ENCODE measurements around the gene SPACDR. TPM values are rescaled to one million over a fixed set of nuclear protein-coding genes. Genes with fewer than 3 reads are reported as not detected.

The SPACDR gene
- total RNA-seq, 4 donors from 2014 or later = 0.68 TPM; not detected in 3

DNA sequence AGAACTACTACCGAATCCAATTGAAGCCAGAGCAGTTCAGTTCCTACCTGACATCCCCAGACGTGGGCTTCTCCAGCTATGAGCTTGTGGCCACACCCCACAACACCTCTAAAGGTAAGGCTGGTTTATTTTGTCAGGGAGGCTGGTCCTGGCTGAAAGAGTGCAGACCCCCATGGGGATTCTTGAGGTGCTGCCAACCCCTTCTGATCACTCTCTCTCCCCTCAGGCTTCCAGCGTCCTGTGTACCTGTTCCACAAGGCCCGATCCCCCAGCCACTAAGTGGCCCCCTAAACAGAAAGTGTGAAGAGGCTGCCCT lies 30.8 kb downstream of the SPACDR start:
- TF ChIP-seq CTCF (IDR thresholded peaks at IDR 0.05; ENCODE audit: low read depth) = no peak

DNA sequence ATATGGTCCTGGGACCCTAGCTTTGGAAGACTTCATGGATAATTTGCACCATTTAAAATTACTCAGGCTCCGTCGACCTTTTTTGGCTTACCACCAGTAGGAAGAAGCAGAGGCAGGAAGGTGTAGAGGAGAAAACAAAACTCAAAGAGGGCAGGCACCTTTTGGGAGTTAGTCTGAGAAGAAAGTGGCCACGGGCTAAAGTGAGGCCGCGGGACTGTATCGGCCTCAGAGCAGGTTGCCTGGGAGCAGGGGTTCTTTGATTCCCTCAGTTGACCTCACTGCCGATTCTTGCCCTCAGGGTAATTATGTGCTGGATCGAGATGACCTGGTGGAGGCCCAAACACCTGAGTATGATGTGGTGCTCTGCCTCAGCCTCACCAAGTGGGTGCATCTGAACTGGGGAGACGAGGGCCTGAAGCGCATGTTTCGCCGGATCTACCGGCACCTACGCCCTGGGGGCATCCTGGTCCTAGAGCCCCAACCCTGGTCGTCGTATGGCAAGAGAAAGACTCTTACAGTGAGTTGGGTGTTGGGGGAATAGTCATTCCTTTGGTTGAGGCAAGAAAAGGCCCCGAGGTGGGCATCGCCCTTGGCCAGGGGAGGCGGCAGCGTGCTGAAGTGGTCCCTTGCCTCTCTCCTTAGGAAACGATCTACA lies 31.3 kb downstream of the SPACDR start:
- no peak for TF ChIP-seq CTCF (IDR thresholded peaks at IDR 0.05; ENCODE audit: low read depth)

GRCh38 chr7:100432053-100432452 lies 32.0 kb downstream of the SPACDR start:
- TF ChIP-seq CTCF (IDR thresholded peaks at IDR 0.05; ENCODE audit: low read depth) = no peak

DNA sequence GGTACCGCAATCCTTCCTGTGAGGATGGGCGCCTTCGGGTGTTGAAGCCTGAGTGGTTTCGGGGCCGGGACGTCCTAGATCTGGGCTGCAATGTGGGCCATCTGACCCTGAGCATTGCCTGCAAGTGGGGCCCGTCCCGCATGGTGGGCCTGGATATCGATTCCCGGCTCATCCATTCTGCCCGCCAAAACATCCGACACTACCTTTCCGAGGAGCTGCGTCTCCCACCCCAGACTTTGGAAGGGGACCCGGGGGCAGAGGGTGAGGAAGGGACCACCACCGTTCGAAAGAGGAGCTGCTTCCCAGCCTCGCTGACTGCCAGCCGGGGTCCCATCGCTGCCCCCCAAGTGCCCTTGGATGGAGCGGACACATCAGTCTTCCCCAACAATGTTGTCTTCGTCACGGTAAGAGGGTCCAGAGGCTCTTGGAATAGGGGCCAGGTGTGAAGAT lies 32.7 kb downstream of the SPACDR start:
- no peak for TF ChIP-seq CTCF (IDR thresholded peaks at IDR 0.05; ENCODE audit: low read depth)

DNA sequence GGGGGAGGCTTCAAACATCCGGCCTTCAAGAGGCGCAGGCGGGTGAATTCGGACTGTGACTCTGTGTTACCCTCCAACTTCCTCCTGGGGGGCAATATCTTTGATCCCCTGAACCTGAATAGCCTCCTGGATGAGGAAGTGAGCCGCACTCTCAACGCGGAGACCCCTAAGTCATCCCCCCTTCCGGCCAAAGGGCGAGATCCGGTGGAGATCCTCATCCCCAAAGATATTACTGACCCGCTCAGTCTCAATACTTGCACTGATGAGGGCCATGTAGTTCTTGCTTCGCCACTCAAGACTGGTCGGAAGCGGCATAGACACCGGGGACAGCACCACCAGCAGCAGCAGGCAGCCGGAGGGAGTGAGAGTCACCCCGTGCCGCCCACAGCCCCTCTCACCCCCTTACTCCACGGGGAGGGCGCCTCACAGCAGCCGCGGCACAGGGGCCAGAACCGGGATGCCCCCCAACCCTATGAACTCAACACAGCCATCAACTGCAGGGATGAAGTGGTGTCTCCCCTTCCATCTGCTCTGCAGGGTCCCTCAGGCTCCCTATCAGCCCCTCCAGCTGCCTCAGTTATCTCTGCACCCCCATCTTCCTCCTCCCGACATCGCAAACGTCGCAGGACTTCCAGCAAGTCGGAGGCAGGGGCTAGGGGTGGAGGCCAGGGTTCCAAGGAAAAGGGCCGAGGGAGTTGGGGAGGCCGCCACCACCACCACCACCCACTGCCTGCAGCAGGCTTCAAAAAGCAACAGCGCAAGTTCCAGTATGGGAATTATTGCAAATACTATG lies 33.4 kb downstream of the SPACDR start:
- no peak for TF ChIP-seq CTCF (IDR thresholded peaks at IDR 0.05; ENCODE audit: low read depth)

DNA sequence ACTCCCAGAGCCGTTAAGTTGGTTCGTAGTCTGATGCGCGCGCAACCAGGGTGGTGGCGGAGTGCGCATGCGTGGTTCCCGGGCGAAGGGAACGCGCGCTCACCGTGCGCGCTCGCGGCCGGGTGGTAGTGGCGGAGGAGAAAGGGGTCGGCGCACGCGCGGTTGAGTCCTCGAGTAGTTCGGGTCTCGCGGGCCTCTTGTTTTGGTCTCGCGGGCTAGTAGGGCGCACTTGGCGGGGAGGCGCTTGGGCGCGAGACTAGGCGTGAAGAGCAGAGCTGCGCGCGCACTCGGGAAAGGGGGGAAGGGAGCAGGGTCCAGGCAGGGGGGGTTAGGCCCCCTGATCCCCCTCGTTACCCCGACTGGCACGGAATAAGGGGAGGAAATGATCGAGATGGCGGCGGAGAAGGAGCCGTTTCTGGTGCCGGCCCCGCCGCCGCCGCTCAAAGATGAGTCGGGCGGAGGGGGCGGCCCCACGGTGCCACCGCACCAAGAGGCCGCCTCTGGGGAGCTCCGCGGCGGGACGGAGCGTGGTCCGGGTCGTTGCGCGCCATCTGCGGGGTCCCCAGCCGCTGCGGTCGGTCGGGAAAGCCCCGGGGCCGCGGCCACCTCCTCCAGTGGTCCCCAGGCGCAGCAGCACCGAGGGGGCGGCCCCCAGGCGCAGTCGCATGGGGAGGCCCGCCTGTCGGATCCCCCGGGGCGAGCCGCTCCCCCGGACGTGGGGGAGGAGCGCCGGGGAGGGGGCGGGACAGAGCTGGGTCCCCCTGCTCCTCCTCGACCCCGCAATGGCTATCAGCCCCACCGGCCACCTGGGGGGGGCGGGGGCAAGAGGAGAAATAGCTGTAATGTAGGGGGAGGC lies 34.2 kb downstream of the SPACDR start, which contains the start of gene MEPCE:
Gene MEPCE, plus strand, starts transcription at position 195 of the 856 bp plus-strand sequence. Its CDS starts 188 bp downstream, at position 383.
- no peak for TF ChIP-seq CTCF (IDR thresholded peaks at IDR 0.05; ENCODE audit: low read depth)
